Activated naive CD4-positive, alpha-beta T cell treated with Interleukin-2 at 50 U/mL for 16 hours (primary cell): ENCODE measurements around the gene PIP5K1B.
"Not testable (repeated sequence)": the region's sequence is repeated elsewhere in the genome, so short reads cannot be mapped to it uniquely, and the experiment has no call there.

ENCODE experiments used
- DNase-seq: peaks from one replicate; pipeline ENCODE4 v3.0.0-alpha.2; 2020

Gene PIP5K1B

GRCh38 chr9:69036799-69037198, 331.8 kb downstream of the PIP5K1B start:
- DNase-seq = no peak

- no peak for DNase-seq
Observed at GRCh38 chr9:69040646-69041045, 335.6 kb downstream of the PIP5K1B start.

- DNase-seq = no peak
Observed at GRCh38 chr9:69044240-69045219, 339.5 kb downstream of the PIP5K1B start.

GRCh38 chr9:69045821-69046220, 340.8 kb downstream of the PIP5K1B start:
- no peak for DNase-seq

DNA sequence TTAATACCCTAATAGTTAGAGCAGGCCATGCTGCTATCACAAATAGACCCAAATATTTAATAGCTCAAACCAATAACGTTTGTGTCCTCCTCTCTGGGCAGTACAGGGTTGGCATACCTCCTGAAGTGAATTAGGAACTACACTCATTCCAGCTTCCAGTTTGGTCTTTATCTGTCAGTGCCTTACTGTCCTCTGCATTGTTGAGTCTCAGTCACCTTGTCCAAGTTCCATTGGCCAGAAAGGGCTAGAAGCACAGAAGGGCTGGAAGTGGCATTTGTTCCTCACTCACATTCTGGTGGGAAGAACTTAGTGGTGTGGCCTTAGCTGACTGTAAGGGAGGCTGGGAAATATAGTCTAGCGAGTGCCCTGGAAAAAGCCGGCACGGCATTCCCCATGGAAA, 341.7 kb downstream of the PIP5K1B start:
- DNase-seq = no peak

DNA sequence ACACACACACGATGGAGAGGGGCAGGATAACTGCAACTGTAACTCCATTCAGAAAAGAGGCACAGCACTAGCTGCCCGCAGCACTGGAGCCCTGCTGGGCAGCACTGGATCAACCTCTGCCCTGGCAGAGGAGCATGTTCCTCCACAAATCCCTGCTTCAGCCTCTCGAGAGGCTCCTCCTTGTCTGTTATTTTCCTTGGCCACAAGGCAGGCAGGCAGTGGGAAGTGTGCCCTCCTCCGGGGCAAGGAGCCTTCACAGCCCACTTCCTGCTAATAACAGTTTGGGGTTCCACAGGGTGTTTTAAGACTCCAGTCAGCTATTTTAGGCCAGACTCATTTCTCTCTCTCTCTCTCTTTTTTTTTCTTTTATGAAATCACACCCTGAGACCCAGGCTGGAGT, 342.3 kb downstream of the PIP5K1B start:
- no peak for DNase-seq

- no peak for DNase-seq
Observed at GRCh38 chr9:69049094-69049493, 344.1 kb downstream of the PIP5K1B start.

DNA sequence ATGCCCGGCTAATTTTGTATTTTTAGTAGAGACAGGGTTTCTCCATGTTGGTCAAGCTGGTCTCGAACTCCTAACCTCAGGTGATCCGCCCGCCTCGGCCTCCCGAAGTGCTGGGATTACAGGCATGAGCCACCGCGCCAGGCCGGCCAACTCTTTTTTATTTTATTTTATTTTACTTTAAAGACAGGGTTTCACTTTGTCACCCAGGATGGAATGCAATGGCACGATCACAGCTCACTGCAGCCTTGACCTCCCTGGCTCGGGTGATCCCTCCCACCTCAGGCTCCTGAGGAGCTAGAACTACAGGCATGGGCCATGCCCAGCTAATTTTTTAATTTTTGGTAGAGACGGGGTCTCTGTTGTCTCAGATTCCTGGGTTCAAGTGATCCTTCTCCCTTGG, 345.9 kb downstream of the PIP5K1B start:
- not testable (repeated sequence) for DNase-seq

DNA sequence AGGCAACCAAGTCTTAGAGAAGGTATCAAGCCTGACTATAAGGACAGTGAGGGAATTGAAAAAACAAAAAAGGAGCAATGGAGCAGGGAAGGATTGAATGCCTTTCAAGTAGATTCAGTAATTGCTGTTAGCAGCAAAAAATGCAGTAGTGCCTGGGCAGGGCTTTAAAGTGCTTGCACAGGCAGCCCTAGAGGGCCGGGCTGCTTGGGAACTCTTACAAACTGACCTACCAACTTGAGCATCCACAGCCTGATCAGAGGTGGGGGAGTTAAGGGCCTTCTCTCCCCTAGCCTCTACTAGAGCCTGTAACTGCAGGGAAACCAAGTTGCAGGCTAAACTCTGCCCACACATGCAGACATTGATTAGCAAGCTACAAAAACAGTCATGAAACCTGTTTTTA, 349.9 kb downstream of the PIP5K1B start:
- no peak for DNase-seq

- DNase-seq = no peak
Observed at GRCh38 chr9:69056191-69056815, 351.3 kb downstream of the PIP5K1B start.

DNA sequence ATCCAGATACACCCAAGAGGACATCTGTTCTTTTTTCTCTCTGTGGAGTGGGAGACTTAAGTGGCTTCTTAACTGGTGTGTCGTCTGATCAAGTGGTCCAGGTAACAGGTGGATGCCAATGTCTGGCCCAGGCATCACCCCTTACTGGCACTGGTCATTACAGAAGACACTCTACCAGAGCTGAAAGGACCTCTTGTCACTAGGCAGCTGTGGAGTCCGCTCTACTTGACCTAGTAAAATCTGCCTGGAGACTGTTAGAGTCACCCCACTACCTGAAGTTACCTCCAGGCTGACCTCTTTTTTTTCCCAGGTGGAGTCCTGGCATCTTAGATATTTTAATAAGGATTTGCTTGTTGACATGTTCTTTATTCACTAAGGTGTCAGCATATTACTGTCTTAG, 353.1 kb downstream of the PIP5K1B start:
- DNase-seq = no peak
